ENCODE results near the gene RNF150.
A peak's percentile ranks its signal among the peaks of the same experiment; 100 is the strongest.
"Not testable (repeated sequence)": the region's sequence is repeated elsewhere in the genome, so short reads cannot be mapped to it uniquely, and the experiment has no call there.

The RNF150 gene

DNA sequence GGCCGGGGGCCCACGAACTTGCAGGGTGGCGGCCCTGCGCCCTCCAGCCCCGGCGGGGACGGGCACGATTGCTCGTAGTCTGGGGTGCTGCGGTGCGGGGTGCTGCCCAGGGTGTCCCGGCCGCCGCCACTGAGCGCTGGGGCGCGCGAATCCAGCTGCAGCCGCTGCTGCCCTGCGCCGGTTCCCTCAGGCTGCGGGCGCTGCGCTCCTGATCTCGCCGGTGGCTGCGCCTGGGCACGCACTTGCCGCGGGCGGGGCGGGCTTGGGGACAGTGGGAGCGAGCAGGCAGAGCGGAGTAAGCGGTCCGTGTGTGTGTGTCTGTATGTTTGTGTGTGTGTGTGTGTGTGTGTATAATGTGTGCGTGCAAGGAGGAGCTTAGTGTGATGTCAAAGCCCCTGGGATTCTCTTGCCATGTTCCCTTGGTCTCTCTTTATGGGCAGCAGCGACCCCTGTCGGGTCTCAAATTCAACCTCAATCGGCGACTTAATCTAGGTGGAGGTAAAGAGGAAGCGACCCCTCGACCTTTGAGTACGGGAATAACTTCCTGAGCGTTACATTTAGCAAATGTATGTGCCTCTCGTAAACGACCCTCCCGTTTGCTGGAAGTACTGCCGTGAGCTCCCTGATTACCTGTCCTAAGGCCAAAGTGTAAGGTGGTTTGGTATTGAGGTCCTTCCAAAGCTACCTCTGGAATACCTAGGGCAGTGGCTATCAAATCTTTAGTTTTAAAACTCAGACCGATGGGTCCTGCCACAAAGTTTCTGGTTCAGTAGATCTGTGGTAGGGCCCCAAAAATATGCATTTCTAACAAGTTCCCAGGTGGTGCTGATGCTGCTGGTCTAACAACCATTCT lies at the start of gene RNF150:
Gene RNF150 (minus strand): TSS at position 324 of the 853 bp plus-strand sequence.
- DNase-seq (ENCODE audit: low read depth, low spot score) = peak; percentile 68

DNA sequence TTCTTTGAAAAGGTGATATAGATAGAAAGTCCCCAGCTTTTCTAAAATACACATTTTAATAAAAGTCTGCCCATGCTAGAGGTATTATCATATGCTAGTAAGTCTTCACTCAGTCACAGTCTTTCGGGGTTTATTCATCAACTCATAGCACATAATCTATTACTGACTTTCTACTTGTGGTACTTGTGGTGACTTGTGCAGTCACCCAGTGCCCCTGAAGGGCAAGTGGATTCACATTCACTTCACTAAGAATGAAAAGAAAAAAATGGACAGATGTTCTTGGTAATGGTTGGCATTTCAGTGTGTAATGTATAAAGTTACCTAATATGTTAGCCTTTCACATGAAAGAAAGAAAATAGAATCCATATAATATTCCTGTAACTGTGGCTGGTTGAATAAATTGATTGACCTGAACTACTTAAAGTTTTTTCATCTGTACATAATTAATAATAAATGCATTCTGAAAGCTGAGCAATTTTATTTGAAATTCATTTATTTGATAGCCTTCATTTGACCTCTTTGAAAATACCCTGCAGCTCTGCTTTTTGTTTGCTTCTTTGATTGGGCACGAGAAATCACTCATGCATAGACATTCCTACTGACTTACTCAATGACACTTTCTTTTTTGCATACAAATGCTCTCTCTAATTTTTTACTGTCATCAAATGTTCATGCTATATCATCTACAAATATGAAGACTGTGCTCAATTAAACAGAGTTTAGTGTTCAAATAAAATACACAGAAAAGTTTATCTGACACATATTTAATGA lies 47.9 kb upstream of the RNF150 start:
- no peak for DNase-seq (ENCODE audit: low read depth, low spot score)

DNA sequence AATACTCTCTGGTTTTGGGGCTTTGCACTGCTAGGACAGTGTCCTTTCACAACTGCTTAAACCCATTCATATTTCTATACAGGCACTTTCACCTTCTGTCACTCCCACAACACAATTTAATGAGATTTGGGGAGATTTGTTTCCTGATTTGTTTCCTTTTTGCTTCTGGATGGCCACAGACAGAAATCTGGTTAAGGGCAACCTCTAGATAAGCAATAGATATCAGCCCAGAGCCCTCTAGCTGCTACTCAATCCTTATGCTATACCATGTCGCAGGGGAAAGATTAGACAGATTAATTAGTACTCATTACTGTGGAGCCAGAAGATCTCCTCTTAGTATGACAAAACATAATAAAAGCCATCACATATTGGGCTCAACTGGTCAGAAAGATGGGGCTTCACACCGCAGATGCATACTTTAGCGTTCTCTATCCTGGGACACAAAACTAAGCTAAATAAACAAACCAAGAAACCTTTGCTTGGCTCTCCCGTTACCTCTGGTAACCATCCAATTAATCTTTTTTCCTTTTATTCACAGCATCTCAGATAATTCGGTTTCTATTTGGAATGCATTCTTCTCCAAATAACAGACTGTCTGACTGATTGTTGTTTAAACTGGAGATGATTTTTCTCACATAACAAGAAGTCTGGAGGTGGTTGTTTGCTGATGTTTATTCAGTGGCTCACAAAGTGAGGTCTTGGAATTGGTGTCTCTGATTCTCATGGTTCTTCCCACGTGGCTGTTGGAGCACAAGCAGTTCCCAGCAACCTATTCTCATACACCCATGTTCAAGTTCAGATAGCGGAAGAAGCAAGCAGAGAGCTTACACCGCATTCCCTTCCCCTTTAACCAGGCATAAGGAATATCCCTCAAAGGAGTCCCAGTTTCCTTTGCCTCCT lies 46.5 kb upstream of the RNF150 start:
- DNase-seq (ENCODE audit: low read depth, low spot score) = no peak

DNA sequence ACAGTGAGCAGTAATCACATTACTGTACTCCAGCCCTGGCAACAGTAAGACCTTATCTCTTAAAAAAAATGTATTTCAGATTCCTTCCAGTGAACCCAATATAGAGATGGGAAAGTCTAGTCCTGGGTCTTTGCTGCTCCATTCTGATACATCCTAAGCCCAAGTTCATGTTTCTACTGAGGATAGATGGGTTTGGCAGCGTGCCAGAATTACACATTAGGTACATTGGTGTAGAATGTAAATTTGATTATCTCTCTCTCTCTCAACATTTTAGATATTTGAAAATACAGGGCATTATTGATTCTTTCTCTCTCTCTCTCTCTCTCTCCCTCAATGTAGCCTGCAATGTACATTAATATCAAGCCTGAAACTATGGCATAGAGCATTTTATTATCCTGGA lies 43.9 kb upstream of the RNF150 start:
- no peak for DNase-seq (ENCODE audit: low read depth, low spot score)

DNA sequence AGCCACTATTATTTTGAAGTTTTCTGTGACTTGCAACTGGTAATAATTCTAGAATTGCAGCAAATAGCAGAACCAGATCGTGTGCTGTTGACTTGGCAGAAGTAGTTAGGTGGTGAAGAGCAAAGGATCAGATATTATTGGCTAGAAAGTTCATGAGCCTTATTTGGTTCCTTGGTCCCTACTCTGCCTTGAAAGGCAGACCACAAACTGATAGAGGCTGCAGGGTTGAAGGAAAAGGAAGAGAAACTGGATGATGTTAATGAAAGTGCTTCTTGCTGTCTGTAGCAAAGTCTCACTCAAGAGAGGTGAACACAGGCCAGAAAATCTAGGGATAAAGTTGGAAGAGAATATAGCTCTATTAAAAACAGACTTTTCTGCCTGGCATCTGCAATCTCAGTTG lies 41.2 kb upstream of the RNF150 start:
- DNase-seq (ENCODE audit: low read depth, low spot score) = no peak

DNA sequence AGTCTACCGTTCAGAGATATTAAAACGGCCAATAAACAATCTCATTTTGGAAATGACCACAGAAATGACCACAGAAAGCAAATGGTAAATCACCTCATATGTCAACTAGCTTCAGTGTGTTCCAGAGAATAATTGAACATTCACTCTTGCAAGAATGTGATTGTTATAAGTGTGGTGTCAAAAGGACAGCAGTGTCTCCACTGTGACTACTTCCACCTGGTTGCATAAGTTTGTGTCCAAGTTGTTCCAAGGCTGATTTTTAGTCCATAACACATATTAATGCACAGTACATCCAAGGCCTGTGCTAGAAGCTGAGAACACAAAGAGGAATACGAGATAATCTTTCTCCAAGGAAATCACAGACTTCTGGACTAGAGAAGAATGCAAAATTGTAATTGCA lies 37.4 kb upstream of the RNF150 start:
- no peak for DNase-seq (ENCODE audit: low read depth, low spot score)

DNA sequence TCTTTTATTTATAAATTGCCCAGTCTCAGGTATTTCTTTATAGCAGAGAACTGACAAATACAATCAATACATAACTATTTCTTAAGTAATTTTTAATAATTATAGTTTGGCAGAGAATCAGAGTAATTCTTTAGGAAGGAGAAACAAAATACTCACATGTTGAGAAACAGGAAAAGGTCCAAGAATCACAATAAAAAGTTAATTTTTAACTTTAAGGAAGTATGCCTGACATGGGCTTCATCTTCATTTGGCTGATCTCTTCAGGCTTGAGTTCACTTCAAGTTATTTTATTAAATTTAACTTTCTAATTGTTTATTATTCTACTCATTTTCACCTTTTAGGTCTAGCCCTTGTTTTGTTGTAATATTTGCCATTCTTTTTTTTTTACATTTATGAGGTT lies 36.1 kb upstream of the RNF150 start:
- no peak for DNase-seq (ENCODE audit: low read depth, low spot score)

DNA sequence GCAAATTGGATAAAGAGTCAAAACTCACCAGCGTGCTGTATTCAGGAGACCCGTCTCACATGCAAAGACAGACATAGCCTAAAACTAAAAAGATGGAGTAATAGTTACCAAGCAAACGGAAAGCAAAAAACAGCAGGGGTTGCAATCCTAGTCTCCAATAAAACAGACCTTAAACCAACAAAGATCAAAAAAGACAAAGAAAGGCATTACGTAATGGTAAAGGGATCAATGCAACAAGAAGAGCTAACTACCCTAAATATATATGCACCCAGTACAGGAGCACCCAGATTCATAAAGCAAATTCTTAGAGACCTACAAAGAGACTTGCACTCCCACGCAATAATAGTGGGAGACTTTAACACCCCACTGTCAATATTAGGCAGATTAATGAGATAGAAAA lies 31.7 kb upstream of the RNF150 start:
- not testable (repeated sequence) for DNase-seq (ENCODE audit: low read depth, low spot score)

DNA sequence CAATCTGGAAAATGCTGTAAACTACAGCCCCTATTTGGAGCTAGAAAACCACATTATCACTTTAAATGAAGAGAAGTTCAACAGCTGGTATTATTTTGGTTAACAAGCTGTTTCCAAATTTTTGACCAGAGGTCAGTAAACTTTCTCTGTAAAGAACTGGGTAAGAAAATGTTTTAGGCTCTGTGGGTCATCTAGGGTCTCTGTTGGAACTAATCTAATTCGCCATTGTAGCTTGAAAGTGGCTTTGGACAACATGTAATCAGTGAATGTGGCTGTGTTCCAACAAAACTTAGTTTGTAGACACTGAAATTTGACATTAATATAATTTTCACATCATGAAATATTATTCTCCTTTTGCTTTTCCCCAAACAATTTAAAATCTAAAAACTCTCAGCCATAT lies 25.8 kb upstream of the RNF150 start:
- no peak for DNase-seq (ENCODE audit: low read depth, low spot score)

DNA sequence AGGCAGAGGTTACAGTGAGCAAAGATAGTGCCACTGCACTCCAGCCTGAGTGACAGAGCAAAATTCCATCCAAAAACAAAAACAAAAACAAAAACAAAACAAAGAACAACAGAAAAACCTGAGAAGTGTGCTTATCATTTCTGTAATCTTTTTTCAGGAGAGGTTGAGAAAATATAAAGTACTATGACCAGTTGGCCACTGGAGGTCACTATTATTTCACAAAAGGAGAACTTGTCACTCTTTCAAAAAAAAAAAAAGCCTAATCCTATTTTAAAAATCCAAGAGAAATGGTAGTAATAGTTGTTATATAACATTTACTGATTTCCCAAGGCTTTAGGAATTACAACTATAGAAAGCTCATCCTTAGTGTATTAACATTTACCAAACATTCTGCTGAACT lies 24.9 kb upstream of the RNF150 start:
- DNase-seq (ENCODE audit: low read depth, low spot score) = no peak

DNA sequence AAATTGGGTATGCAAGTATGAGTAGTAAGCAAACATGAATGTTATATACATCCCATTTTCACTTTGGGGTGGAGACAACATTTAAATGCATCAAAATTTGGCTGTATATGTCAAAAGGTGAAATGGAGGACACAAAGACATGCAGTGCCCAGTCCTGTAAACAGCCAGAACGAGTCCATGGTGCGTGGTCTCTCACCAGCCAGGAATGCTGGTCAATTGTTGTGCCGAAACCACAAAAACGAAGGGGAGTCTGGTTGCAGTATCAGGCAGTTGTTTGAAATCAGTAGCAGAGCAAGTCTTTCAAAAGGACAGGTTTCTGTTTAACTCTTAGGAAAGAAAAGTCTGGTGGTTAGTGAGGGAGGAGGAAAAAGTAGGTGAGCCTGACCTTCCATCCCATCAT lies 22.3 kb upstream of the RNF150 start:
- DNase-seq (ENCODE audit: low read depth, low spot score) = no peak

DNA sequence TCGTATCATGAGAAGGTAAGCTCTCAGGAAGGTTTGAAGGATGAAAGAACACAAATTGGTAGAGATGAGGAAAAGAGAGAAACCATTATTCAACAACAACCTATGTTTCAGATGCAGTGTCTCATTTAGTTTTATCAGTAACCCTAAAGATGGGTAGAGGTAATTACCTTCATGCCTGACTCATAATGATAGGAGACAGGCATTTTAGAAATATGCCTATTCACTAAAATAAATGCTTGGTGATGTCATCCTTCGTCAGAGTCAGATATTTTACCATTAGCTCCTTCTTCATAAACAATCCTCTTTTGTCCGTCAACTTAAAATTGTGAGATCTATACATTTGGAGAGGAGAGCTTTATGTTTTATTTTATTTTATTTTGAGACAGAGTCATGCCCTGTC lies 21.5 kb upstream of the RNF150 start:
- DNase-seq (ENCODE audit: low read depth, low spot score) = no peak

DNA sequence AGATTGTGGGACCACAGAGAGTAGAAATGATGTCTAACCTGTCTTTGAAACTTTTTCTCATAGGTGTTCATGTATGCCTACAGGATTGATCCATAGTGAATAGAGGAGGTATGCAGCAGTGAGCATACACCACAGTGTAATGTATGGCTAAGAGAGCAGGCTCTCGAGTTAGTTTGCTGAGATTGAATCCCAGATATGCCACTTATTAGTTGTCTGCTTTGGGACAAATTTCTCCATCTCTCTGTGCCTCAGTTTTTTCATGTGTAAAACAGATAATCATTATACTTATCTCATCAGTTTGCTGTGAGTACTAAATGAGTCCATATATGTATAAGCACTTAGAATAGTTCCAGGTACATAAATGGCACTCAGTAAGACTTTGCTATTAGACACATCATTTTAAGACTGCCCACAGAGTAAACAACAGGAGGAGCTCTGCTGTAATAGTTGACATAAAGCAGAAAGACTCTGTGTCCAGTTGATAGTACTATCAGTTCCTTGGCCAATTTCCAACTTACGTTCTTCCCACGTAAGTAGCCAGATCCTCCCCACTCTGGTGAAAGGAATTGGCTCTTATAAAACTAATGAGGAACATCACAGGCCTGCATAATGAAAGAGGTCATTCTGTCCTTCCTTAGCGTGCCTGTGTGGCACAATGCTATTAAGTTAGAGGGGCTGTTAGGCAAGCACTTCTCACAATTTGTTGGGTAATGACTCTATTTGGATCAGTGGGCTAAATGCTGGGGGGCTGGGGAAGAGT lies 20.7 kb upstream of the RNF150 start:
- no peak for DNase-seq (ENCODE audit: low read depth, low spot score)

DNA sequence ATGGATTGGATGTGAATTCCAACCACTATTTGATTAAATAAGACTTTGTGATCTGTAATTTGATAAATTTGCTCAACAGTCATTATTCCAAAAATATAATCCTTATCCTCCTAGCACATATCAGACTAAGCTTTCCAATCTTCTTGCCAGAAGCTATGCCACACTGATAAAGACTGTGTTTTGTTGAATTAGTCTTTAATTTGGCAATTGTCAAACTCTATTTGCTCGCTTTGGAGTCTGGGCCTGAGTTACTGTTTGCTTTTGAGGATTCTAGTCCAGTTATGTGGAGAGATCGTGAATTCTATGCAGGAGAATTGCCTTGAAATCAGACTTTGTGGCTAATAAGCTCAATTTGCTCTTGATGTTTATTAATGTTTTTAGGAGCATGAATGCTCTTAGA lies 10.9 kb upstream of the RNF150 start:
- DNase-seq (ENCODE audit: low read depth, low spot score) = no peak

DNA sequence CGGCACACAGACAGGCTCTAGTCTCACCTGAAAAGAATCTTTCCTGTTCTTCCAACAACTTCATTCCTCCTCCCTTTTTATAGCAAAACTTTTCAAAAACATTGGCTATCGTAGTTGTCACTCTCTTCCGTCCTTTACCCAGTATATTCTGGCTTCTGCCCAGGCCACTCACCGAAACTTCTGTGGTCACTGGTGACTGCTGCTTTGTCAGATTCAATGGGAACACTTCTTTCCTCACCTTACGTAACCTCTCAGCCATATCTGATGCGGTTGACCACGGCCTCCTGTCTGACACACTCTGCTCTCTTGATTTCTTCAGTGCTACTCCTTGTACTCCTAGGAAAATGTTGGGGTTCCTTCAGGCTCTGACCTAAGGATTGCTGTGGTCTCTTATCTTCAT lies 9.2 kb upstream of the RNF150 start:
- no peak for DNase-seq (ENCODE audit: low read depth, low spot score)

DNA sequence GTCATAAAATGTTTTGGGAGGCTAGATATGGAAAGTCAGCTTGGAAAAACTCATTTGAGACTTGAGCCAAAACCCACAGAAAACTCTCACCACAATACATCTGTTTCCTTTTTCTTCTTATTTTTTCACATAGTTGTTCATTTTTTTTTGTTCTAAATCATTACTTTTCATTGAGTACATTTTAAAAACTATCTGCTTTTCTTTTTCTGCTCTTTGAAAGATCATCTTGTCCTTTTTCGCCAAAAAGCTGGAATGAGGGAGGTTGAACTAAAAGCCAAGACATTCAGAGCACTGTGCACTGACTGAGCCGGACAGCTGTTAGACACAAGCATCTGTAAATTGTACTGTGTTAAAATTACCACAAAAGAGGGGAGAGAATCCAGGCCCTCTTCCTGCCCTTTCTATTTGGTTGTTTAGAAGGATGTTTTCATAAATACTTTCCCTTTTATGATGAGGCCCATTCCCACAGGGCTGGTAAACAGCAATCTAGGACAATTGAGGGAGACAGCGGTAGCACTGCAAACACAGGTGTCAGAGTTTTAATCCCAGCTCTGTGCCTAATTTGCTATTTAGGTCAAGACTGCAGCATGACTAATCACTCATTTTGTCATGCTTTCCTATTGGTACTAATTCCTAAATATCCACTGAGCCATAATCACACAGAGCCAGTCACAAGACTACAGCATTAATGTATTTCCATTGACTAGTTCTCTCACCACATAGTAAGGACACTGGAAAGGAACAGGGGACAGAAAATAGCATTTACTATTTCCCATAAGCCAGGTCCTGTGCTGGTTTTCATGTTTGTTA lies 7.3 kb upstream of the RNF150 start:
- DNase-seq (ENCODE audit: low read depth, low spot score) = no peak

DNA sequence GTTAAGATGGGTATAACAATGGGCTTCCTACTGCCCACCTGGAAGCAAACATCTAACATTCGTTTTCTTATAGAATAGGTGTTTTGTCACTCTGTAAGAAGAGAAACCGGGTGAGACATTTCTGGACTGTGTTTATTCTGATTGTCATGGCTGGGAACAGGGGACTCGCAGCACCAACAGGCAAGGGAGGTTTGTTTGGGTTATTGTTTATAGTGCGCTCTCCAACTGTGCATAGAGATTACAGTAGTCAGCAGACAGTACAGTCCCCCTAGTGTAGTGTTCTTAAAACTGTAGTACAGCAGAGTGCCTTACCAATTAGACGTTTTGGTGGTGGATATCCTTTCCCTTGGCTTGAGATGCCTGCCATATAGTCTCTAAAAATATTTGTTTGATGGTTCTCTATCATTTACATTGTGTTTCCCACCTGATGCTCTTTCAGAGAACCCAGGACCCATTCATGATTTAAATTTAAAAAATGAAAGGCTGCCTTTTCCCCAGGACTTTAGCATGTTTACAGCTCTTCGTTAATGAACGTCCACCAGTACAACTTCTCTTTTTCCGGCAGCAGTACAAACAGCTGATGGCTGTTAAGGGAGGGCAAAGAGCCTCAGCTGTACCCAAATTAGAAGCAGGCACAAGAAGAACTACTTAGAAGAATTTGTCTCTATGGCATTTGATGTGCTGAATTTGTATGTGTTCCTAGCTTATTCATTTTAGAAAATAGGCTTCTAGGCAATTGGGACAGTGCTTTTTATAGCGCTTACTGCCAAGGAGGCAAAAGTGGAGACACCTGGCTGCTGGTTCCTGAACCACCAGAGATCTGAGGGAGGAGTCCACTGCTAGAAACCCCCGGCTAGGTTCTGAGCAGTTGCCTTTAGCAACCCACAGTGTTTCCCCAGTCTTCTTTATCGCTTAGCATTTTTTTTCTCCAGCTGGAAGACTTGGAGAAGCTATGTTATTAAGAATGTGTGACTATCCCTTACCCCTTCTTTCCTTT lies 1.0 kb upstream of the RNF150 start:
- DNase-seq (ENCODE audit: low read depth, low spot score) = no peak

DNA sequence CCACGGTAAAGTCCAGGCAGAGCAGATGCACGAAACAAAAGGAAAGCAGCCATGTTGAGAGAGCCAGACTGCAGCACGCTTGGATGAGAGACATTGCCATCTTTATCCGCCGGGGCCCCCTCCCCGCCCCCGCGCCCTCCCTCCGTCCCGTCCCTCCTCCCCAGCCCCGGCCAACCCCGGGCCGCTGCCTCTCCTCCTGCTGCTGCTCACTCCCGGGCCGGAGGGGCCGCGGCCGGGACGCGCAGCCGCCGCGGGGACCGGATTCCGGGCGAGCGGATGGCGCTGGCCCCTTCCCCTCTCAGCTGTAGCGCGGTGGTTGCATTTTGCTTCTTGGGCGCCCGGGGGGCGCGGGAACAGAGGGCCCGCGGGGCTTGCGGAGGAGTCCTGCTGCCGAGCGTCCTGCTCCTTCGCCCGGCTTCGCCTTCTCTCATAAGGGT lies 542 bp downstream of the RNF150 start:
- DNase-seq (ENCODE audit: low read depth, low spot score) = no peak

DNA sequence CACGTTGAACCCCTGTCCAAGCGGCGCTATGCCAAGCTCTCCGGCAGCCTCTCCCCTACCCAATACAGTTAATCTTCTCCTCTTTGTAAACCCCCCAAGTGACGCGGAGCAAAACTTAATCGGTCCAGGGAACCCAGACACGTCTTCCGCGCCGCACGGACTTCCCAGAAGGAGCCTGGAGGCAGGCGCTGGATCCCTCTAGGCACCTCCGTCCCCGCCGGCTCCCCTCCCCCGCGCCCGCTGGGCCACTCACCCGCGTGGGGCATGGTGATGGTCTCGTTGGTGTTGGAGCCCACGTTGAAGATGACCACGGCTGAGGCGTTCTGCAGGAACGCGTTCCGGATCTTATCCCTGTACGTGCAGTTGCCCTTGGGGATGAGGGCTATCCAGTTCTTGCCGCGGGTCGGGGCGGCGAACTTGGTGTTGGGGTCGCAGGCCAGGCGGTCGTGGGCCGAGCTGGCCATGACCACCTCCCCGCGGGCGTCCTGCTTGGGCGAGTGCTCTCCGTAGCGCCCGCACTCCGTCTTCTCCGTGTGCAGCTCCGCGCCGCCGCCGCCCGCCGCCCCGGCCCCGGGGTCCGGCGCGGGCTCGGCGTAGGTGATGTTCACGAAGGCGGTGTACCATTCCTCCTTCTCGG lies 1.1 kb downstream of the RNF150 start:
- no peak for DNase-seq (ENCODE audit: low read depth, low spot score)
